Retinal pigment epithelial cell (primary cell): ENCODE measurements around the gene TMEM225B.

Experiments
- DNase-seq: peaks from one replicate; pipeline ENCODE4 v3.0.0-alpha.2; 2010; ENCODE audit warnings: low read depth
- H3K4me3 ChIP-seq: 2 replicates; pipeline ENCODE4 v1.5.1; 2011; ENCODE audit warnings: mild to moderate bottlenecking, low read length, control low read depth, moderate library complexity
- CTCF ChIP-seq: conservative IDR thresholded peaks from 2 replicates; pipeline ENCODE4 v1.5.1; 2011; ENCODE audit warnings: low read depth, low read length, control low read depth, inconsistent platforms

Gene TMEM225B

GRCh38 chr7:99617192-99617781 lies 19.2 kb downstream of the TMEM225B start:
- no peak for TF ChIP-seq CTCF
- peak overlapping the region; percentile 93 for H3K4me3 ChIP-seq
- no peak for DNase-seq

GRCh38 chr7:99618726-99619125 lies 20.7 kb downstream of the TMEM225B start:
- H3K4me3 ChIP-seq, result no peak overlapping the region
- no peak for TF ChIP-seq CTCF
- no peak for DNase-seq

DNA sequence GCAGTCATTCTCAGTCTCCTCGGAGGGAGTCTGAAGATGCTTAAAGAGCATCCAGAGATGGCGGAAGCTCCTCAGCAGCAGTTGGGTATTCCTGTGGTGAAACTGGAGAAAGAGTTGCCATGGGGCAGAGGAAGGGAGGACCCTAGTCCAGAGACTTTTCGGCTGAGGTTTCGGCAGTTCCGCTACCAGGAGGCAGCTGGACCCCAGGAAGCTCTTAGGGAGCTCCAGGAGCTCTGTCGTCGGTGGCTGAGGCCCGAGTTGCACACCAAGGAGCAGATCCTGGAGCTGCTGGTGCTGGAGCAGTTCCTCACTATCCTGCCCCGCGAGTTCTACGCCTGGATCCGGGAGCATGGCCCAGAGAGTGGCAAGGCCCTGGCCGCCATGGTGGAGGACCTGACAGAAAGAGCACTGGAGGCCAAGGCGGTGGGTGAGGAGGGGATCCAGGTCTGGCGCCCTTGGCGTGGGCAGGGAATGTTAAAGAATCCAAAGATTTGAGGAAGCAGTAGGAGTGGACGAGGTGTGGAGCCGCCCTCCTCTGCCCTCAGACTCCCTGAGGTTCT lies 21.6 kb downstream of the TMEM225B start:
- no peak overlapping the region for H3K4me3 ChIP-seq
- no peak for TF ChIP-seq CTCF
- DNase-seq, result no peak

DNA sequence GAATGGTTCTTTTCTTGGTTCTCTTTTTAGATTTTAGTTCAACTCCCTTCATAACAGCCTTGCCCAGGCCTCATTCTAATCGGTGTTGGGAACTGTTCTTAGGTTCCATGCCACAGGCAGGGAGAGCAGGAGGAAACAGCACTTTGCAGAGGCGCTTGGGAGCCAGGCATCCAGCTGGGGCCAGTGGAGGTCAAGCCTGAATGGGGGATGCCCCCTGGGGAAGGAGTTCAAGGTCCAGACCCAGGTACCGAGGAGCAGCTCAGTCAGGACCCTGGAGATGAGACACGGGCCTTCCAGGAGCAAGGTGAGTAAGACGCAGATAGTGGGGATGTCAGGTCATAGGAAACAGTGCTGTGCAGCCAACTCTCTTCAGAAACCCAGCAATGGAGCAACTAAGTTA lies 23.2 kb downstream of the TMEM225B start:
- DNase-seq, result no peak
- TF ChIP-seq CTCF, result no peak
- H3K4me3 ChIP-seq, result no peak overlapping the region

- DNase-seq, result no peak
- no peak for TF ChIP-seq CTCF
- H3K4me3 ChIP-seq, result no peak overlapping the region
Observed at GRCh38 chr7:99622596-99622995, 24.5 kb downstream of the TMEM225B start.

DNA sequence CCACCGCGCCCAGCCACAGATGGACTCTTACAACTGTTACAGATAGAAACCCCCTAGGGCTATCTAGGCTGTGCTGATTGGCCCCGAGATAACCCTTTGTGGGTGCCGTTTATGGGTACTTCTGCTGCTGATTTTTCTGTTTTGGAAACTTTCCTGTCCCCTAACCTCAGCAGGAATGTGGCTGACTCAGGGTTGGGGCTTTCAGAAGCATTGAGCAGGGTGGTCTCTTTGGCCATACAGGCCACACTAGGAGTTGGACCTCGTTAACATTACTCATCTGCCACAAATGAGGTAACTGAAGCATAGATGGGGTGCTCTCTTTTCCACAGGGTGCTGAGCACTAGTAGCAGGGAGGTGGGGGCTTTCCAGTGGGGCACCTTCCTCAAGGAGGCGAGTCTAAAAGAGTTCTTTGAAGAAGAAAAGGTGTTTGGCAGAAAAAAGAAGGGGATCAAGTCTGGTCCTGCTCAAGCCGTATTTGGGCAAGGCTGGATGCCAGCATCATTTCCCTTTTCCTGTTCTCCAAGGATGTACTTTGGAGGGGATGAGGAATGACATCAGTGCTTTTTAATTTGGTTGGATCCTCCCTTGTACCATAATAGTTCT lies 25.1 kb downstream of the TMEM225B start:
- no peak for TF ChIP-seq CTCF
- DNase-seq, result no peak
- H3K4me3 ChIP-seq, result no peak overlapping the region

DNA sequence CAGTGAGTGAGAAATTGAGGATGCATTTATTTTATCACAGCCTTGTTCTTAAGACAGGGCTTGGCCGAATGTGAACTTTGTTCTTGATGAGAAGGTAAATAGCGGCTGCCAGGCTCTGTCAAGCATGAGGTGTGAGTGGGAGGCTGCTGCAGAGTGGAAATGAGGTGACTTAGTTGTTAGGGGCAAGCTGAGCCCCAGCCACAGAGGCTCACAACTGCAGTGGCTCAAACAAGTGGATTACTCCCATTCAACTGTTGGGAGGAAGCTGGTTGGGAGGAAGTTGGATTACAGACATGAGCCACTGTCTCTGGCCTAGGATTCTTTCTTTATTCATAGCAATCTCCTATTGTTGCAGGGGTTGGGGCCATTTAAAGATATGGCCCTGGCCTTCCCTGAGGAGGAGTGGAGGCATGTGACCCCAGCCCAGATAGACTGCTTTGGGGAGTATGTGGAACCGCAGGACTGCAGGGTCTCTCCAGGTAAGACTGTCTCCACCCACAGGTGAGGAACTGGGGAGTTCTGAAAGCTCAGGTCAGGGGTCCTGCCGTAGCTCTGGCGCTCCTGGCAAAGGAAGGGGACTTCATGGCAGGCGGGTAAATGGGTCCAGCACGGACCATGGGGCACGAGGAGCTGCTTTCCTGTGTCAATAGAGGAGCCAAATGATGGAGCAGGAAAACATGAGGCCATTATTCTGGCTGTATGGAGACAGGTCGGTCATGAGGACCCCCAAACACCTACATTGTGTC lies 25.8 kb downstream of the TMEM225B start:
- DNase-seq, result no peak
- no peak overlapping the region for H3K4me3 ChIP-seq

More for the DNA sequence above, 25.8 kb downstream of the TMEM225B start:
- no peak for TF ChIP-seq CTCF
